ENCODE measurements around the gene NTM. TPM values are rescaled to one million over a fixed set of nuclear protein-coding genes. Genes with fewer than 3 reads are reported as not detected.

Gene NTM
- total RNA-seq, 1 donor from 2014 or later, result 92.1 TPM

DNA sequence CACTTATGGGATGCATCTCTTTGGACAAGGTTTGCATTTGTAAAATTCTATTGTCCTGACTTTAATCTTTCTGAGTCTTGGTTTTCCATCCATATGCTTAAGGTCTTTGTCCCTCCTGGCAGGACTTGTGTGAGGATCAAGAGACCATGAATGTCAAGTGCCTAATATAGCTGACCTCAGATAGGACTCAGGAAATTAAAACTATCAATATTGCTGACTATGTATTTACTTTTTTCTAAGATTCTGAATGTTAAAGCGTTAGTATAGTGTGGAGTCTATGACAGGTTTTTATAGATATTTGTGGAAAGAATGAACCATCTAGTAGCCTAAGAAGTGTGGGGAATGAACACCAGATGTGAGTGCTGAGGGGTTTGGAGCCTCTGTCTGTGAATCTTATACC, 637.8 kb downstream of the NTM start:
- Mint-ChIP-seq H3K27me3 (ENCODE audit: low read depth) (no peaks in the 10 kb centered on the region), H3K27ac (ENCODE audit: unreplicated experiment) (no peak overlapping the region), H3K4me1 (ENCODE audit: low read depth) (peaks cover 9% of the 10 kb centered on the region), H3K36me3 (ENCODE audit: low read depth) (no peaks in the 10 kb centered on the region), H3K9me3 (ENCODE audit: low read depth) (no peaks in the 10 kb centered on the region), H3K4me3 (ENCODE audit: unreplicated experiment) (no peak overlapping the region)
- TF ChIP-seq, protein P1, sequence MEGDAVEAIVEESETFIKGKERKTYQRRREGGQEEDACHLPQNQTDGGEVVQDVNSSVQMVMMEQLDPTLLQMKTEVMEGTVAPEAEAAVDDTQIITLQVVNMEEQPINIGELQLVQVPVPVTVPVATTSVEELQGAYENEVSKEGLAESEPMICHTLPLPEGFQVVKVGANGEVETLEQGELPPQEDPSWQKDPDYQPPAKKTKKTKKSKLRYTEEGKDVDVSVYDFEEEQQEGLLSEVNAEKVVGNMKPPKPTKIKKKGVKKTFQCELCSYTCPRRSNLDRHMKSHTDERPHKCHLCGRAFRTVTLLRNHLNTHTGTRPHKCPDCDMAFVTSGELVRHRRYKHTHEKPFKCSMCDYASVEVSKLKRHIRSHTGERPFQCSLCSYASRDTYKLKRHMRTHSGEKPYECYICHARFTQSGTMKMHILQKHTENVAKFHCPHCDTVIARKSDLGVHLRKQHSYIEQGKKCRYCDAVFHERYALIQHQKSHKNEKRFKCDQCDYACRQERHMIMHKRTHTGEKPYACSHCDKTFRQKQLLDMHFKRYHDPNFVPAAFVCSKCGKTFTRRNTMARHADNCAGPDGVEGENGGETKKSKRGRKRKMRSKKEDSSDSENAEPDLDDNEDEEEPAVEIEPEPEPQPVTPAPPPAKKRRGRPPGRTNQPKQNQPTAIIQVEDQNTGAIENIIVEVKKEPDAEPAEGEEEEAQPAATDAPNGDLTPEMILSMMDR (IDR thresholded peaks at IDR 0.05), result no peak
- DNase-seq (ENCODE audit: low spot score), result no peak

DNA sequence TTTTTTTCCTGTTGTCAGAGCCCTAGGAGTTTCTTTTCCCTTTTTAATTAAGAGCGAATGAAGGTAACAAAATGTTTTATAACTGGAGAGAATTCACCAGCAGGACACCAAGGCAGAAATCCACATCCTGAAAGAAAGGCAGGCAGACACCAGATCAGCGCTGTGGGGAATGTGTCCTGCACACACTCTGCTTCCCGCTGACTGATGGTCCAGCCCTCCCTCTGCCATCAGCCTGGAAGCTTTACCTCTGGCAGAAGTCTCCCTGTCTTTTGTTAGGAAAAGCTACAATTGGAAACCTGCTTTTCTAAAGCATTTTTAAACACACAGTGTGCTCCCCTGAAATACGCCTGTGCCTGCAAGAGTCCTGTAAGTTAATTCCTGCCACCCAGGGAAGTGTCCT, 638.5 kb downstream of the NTM start:
- no peak for DNase-seq (ENCODE audit: low spot score)
- Mint-ChIP-seq H3K36me3 (ENCODE audit: low read depth) (no peaks in the 10 kb centered on the region), H3K9me3 (ENCODE audit: low read depth) (no peaks in the 10 kb centered on the region), H3K4me3 (ENCODE audit: unreplicated experiment) (no peak overlapping the region), H3K27me3 (ENCODE audit: low read depth) (no peaks in the 10 kb centered on the region), H3K27ac (ENCODE audit: unreplicated experiment) (peak overlapping the region; percentile 77), H3K4me1 (ENCODE audit: low read depth) (peaks cover 9% of the 10 kb centered on the region)
- TF ChIP-seq, protein P1 (IDR thresholded peaks at IDR 0.05), result peak; percentile 13

DNA sequence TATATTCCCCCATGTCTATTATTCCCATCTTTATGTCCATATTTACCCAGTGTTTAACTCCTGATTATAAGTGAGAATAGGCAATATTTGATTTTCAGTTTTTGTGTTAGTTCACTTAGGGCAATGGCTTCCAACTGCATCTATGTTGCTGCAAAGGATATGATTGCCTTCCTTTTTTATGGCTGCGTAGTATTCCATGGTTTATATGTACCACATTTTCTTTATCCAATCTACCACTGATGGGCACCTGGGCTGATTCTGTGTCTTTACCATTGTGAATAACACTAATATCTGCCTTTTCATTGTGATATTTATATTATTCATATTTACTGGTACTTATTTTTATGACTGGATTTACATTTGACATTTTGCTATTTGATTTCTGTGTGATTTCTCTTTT, 649.6 kb downstream of the NTM start:
- Mint-ChIP-seq H3K9me3 (ENCODE audit: low read depth) (peaks cover 5% of the 10 kb centered on the region), H3K4me3 (ENCODE audit: unreplicated experiment) (no peak overlapping the region), H3K27ac (ENCODE audit: unreplicated experiment) (no peak overlapping the region), H3K27me3 (ENCODE audit: low read depth) (no peaks in the 10 kb centered on the region), H3K36me3 (ENCODE audit: low read depth) (peaks cover 1% of the 10 kb centered on the region), H3K4me1 (ENCODE audit: low read depth) (peaks cover 25% of the 10 kb centered on the region)
- no peak for DNase-seq (ENCODE audit: low spot score)
- TF ChIP-seq, protein P1 (IDR thresholded peaks at IDR 0.05), result no peak

DNA sequence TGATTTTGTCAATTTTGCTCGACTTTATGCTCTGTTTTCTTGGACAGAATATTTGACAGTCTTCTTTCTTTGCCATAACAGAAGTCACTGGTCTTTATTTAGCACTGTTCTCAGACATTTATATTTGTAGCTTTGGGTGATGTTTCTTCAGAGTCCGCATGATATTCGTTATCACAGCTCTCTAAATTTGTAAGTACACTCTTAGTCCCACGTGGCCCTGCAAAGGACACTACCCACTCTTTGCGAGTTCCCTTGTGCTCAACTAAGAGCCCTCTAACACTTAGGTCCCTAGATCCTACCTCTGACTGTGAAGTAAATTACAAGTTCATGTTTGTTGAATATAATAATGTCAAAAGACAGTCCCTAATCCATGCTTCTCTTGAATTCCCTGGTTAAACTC, 651.9 kb downstream of the NTM start:
- Mint-ChIP-seq H3K4me1 (ENCODE audit: low read depth) (peaks cover 43% of the 10 kb centered on the region), H3K27ac (ENCODE audit: unreplicated experiment) (no peak overlapping the region), H3K36me3 (ENCODE audit: low read depth) (peaks cover 1% of the 10 kb centered on the region), H3K9me3 (ENCODE audit: low read depth) (peaks cover 3% of the 10 kb centered on the region), H3K4me3 (ENCODE audit: unreplicated experiment) (no peak overlapping the region), H3K27me3 (ENCODE audit: low read depth) (no peaks in the 10 kb centered on the region)
- no peak for DNase-seq (ENCODE audit: low spot score)
- TF ChIP-seq, protein P1 (IDR thresholded peaks at IDR 0.05), result no peak

DNA sequence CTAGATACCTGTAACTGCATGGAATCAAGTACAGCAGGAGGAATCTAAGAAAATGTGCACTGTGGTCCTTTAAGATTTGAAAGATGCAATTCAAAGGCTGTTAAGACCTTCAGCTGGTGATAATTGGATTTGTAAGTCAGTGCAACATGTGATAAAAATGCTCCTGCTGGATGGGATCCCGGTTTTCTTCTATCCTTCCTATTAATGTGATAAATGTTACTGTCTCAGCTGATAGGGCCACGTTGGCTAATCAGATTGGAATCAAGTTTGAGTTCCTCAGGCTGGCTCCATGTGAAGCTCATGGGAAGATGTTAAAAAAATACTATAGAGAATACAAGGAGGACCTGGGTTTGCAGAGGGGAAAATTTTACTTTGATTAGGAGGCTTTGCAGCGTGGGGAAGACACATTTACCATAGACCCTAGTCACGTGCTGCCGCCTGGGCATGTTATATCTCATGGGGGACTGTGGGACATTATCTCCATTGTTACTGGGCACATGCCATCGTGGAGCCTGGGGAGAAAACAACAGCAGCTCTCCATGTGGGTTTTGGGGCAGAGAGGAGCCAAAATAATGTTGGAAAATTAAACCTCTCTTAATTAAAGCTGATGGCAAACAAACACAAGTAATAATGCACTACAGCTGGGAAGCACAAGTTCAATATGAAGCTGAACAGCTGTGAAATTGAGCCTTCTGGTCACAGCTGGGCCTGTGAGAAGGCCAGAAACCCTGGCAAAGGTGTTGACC, 652.5 kb downstream of the NTM start:
- Mint-ChIP-seq H3K9me3 (ENCODE audit: low read depth) (peaks cover 3% of the 10 kb centered on the region), H3K36me3 (ENCODE audit: low read depth) (peaks cover 1% of the 10 kb centered on the region)

More for the DNA sequence above, 652.5 kb downstream of the NTM start:
- DNase-seq (ENCODE audit: low spot score), result no peak
- Mint-ChIP-seq H3K27me3 (ENCODE audit: low read depth) (no peaks in the 10 kb centered on the region), H3K27ac (ENCODE audit: unreplicated experiment) (no peak overlapping the region), H3K4me1 (ENCODE audit: low read depth) (peaks cover 48% of the 10 kb centered on the region), H3K4me3 (ENCODE audit: unreplicated experiment) (no peak overlapping the region)
- TF ChIP-seq, protein P1 (IDR thresholded peaks at IDR 0.05), result no peak
